SK-N-MC (cell line): ENCODE measurements around the gene CMTM3.

Experiments used
- EZH2 ChIP-seq: fragments of 200-600 bp; sonication (generic); IDR thresholded peaks from one replicate; pipeline ENCODE4 v1.6.1; 2017; ENCODE audit warnings: antibody characterized with exemption
- POLR2AphosphoS5 ChIP-seq: IDR thresholded peaks from 2 replicates; pipeline ENCODE4 v1.6.1; 2012; ENCODE audit warnings: mild to moderate bottlenecking, low read depth, low read length, borderline replicate concordance

GRCh38 chr16:66599726-66600125 is 4.8 kb upstream of the CMTM3 start:
- TF ChIP-seq POLR2AphosphoS5 (no peak), EZH2 (no peak)
